OCI-LY3 (cell line): ENCODE data around the gene SPAG6.

Source experiments
- H2AFZ ChIP-seq: fragments of 200-600, 300-600 bp; shearing (Covaris generic); 2 replicates; pipeline ENCODE4 v1.6.0; 2014; ENCODE audit warnings: antibody characterized with exemption, low read depth, low read length
- H3K27ac ChIP-seq: fragments of 200-600, 300-600 bp; sonication (generic); 2 replicates; pipeline ENCODE4 v1.5.1; 2014; ENCODE audit warnings: mild to moderate bottlenecking, low read length, moderate library complexity, mixed read lengths
- H3K27me3 ChIP-seq: fragments of 200-600, 300-600 bp; sonication (generic); 2 replicates; pipeline ENCODE4 v1.6.1; 2014; ENCODE audit warnings: low read depth, low read length, mixed read lengths
- H3K36me3 ChIP-seq: fragments of 200-600, 300-600 bp; sonication (generic); replicated peaks from 2 replicates; pipeline ENCODE3; 2014; ENCODE audit warnings: low read depth, low read length, mixed read lengths
- H3K4me1 ChIP-seq: fragments of 300-600, 200-600 bp; sonication (generic); 2 replicates; pipeline ENCODE4 v1.6.1; 2014; ENCODE audit warnings: low read length, mixed read lengths
- H3K4me2 ChIP-seq: fragments of 200-600, 300-600 bp; sonication (generic); 2 replicates; pipeline ENCODE4 v1.6.1; 2014; ENCODE audit warnings: low read length, mixed read lengths
- H3K4me3 ChIP-seq: fragments of 300-600, 200-600 bp; sonication (generic); 2 replicates; pipeline ENCODE4 v1.5.1; 2014; ENCODE audit warnings: antibody characterized with exemption, mild to moderate bottlenecking, low read length, moderate library complexity
- H3K79me2 ChIP-seq: fragments of 300-600, 200-600 bp; shearing (Covaris generic); 2 replicates; pipeline ENCODE4 v1.6.1; 2014; ENCODE audit warnings: mild to moderate bottlenecking, low read length, mixed read lengths
- H3K9ac ChIP-seq: fragments of 300-600, 200-600 bp; shearing (Covaris generic); 2 replicates; pipeline ENCODE4 v1.6.0; 2014; ENCODE audit warnings: mild to moderate bottlenecking, low read length, moderate library complexity
- H3K9me3 ChIP-seq: fragments of 200-600, 300-600 bp; shearing (Covaris generic); 2 replicates; pipeline ENCODE4 v1.6.1; 2014; ENCODE audit warnings: low read length, mixed read lengths; ENCODE audit not compliant: insufficient read depth
- H4K20me1 ChIP-seq: fragments of 200-600, 300-600 bp; sonication (generic); 2 replicates; pipeline ENCODE4 v1.6.1; 2016; ENCODE audit warnings: low read length, mixed read lengths; ENCODE audit not compliant: insufficient read depth
- CTCF ChIP-seq: fragments of 200-600, 300-600 bp; sonication (generic); IDR thresholded peaks from 2 replicates; pipeline ENCODE4 v1.5.1; 2014; ENCODE audit warnings: antibody characterized with exemption, low read length, low read depth
- EZH2phosphoT487 ChIP-seq: fragments of 200-600 bp; shearing (Covaris generic); IDR thresholded peaks from 2 replicates; pipeline ENCODE4 v1.6.1; 2018; ENCODE audit warnings: antibody characterized with exemption, mixed run types, low read depth

SPAG6 gene

GRCh38 chr10:22317771-22318565 is 27.3 kb upstream of the SPAG6 start:
- no peak for TF ChIP-seq EZH2phosphoT487
- no peak for TF ChIP-seq CTCF
- peaks cover 28% of the 10 kb centered on the region for H3K4me1 ChIP-seq
- H3K9me3 ChIP-seq: no peaks in the 10 kb centered on the region
- H4K20me1 ChIP-seq: no peaks in the 10 kb centered on the region; the same call in 1 of the 2 replicates
- H3K27ac ChIP-seq: no peak overlapping the region
- peak overlapping the region; percentile 91 for H3K4me2 ChIP-seq
- peaks cover 18% of the 10 kb centered on the region for H3K79me2 ChIP-seq
- peaks cover 21% of the 10 kb centered on the region for H3K27me3 ChIP-seq
- no peak overlapping the region for H2AFZ ChIP-seq
- H3K9ac ChIP-seq: no peak overlapping the region
- no peaks in the 10 kb centered on the region for H3K36me3 ChIP-seq
- H3K4me3 ChIP-seq: peak overlapping the region; percentile 97; the same call in 1 of the 2 replicates

- no peak overlapping the region for H3K27ac ChIP-seq
- peaks cover 3% of the 10 kb centered on the region; the same call in 1 of the 2 replicates for H4K20me1 ChIP-seq
- no peak overlapping the region for H2AFZ ChIP-seq
- H3K9ac ChIP-seq: no peak overlapping the region
- H3K4me3 ChIP-seq: no peak overlapping the region
- no peak overlapping the region for H3K4me2 ChIP-seq
- H3K9me3 ChIP-seq: no peaks in the 10 kb centered on the region
- no peak for TF ChIP-seq CTCF
- TF ChIP-seq EZH2phosphoT487: no peak
- peaks cover 29% of the 10 kb centered on the region for H3K27me3 ChIP-seq
- H3K4me1 ChIP-seq: peaks cover 34% of the 10 kb centered on the region
- H3K79me2 ChIP-seq: peaks cover 25% of the 10 kb centered on the region
- no peaks in the 10 kb centered on the region for H3K36me3 ChIP-seq
Observed at GRCh38 chr10:22318772-22319171, 26.5 kb upstream of the SPAG6 start.

- Histone ChIP-seq H3K36me3 (no peaks in the 10 kb centered on the region), H4K20me1 (peaks cover 10% of the 10 kb centered on the region; the same call in 1 of the 2 replicates), H3K27me3 (peaks cover 37% of the 10 kb centered on the region), H3K4me2 (peak overlapping the region; percentile 97), H3K27ac (no peak overlapping the region), H3K9ac (peak overlapping the region; percentile 63), H3K4me1 (peaks cover 37% of the 10 kb centered on the region), H3K4me3 (peak overlapping the region; percentile 86), H3K9me3 (no peaks in the 10 kb centered on the region), H2AFZ (no peak overlapping the region), H3K79me2 (peaks cover 32% of the 10 kb centered on the region)
- TF ChIP-seq EZH2phosphoT487: no peak
Observed at GRCh38 chr10:22319547-22319979, 25.7 kb upstream of the SPAG6 start.

GRCh38 chr10:22319980-22320558 is 25.2 kb upstream of the SPAG6 start:
- Histone ChIP-seq H3K4me3 (peak overlapping the region; percentile 86), H3K9ac (peak overlapping the region; percentile 63), H3K4me1 (peaks cover 36% of the 10 kb centered on the region), H3K36me3 (no peaks in the 10 kb centered on the region), H2AFZ (no peak overlapping the region), H3K27ac (no peak overlapping the region), H3K4me2 (peak overlapping the region; percentile 97), H3K79me2 (peaks cover 37% of the 10 kb centered on the region), H3K27me3 (peaks cover 41% of the 10 kb centered on the region), H3K9me3 (no peaks in the 10 kb centered on the region), H4K20me1 (peaks cover 14% of the 10 kb centered on the region; the same call in 1 of the 2 replicates)
- TF ChIP-seq EZH2phosphoT487 (no peak), CTCF (no peak)
